Right atrium auricular region (tissue), 2 donors: ENCODE results near the gene CLASP1. TPM values are rescaled to one million over a fixed set of nuclear protein-coding genes. Genes with fewer than 3 reads are reported as not detected.
"Not testable (repeated sequence)": the region's sequence is repeated elsewhere in the genome, so short reads cannot be mapped to it uniquely, and the experiment has no call there.

Source experiments
- DNase-seq: peaks from one replicate; pipeline ENCODE4 v3.0.0-alpha.2; 2019; ENCODE audit warnings: low spot score
- H3K27ac ChIP-seq, 2 donors: fragments of 200-600 bp; sonication (generic); 1 replicate in 1 of 2; 2 replicates in 1 of 2; pipeline ENCODE4 v1.5.1; 2016 to 2019
- H3K27me3 ChIP-seq, 2 donors: fragments of 200-600 bp; sonication (generic); one replicate each; pipeline versions ENCODE4 v1.5.1 to v1.6.0; 2017 to 2019
- H3K36me3 ChIP-seq: fragments of 200-600 bp; sonication (generic); one replicate; pipeline ENCODE4 v1.5.1; 2016
- H3K4me1 ChIP-seq, 2 donors: fragments of 200-600 bp; sonication (generic); one replicate each; pipeline versions ENCODE4 v1.5.1 to v1.6.0; 2017 to 2019
- H3K4me3 ChIP-seq, 2 donors: fragments of 200-600 bp; sonication (generic); 1 replicate in 1 of 2; 2 replicates in 1 of 2; pipeline ENCODE4 v1.5.1; 2017 to 2019; ENCODE audit warnings: mild to moderate bottlenecking in 1 of 2, moderate library complexity in 1 of 2
- H3K9me3 ChIP-seq, 2 donors: fragments of 200-600 bp; sonication (generic); one replicate each; pipeline ENCODE4 v1.5.1; 2019
- CTCF ChIP-seq, 2 donors: fragments of 200-600 bp; sonication (generic); IDR thresholded peaks; one replicate each; pipeline ENCODE4 v1.5.1; 2019; ENCODE audit warnings: antibody characterized with exemption in 2 of 2
- total RNA-seq, 2 donors: library from RNA; depleted of rRNA; stranded (reverse); fragments of >200 nt; gene quantifications; one replicate each; pipeline ENCODE4 v1.1.0, GENCODE V29; 2016

The CLASP1 gene
- total RNA-seq, 2 donors from 2014 or later: 42.4 to 47.8 TPM

- Histone ChIP-seq H3K4me1 (peaks cover 0 to 4% of the 10 kb centered on the region in 2 donors), H3K36me3 (no peaks in the 10 kb centered on the region), H3K4me3 (no peak overlapping the region), H3K9me3 (peaks cover 0 to 10% of the 10 kb centered on the region in 2 donors), H3K27me3 (no peaks in the 10 kb centered on the region), H3K27ac (no peak overlapping the region)
- no peak for DNase-seq
- no peak for TF ChIP-seq CTCF (IDR thresholded peaks at IDR 0.05)
Observed at GRCh38 chr2:121309323-121309722, 339.9 kb downstream of the CLASP1 start.

- no peak for DNase-seq
- H3K36me3 ChIP-seq: no peaks in the 10 kb centered on the region
- TF ChIP-seq CTCF (IDR thresholded peaks at IDR 0.05): no peak
- H3K9me3 ChIP-seq: peaks cover 0 to 10% of the 10 kb centered on the region in 2 donors
- H3K4me3 ChIP-seq: no peak overlapping the region
- H3K27ac ChIP-seq: no peak overlapping the region
- no peaks in the 10 kb centered on the region for H3K27me3 ChIP-seq
- peaks cover 0 to 4% of the 10 kb centered on the region in 2 donors for H3K4me1 ChIP-seq
Observed at GRCh38 chr2:121307048-121307447, 342.2 kb downstream of the CLASP1 start.

DNA sequence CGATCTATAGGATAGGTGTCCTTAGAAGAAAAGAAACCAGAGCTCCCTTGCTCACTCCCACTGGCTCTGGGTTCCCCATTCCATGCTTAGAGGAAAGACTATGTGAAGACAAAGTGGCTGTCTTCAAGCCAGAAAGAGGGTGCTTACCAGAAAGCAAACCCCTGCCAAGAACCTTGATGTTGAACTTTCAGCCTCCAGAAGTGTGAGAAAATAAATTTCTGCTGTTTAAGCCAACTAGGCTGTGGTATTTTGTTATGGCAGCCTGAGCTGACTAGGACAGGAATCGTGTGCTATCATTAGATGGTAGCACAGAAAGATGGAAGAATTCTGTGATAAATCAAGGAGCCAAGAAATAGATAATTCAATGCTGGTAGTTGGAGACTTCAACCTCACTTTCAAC is 344.3 kb downstream of the CLASP1 start:
- H3K27ac ChIP-seq: no peak overlapping the region
- no peaks in the 10 kb centered on the region for H3K36me3 ChIP-seq
- DNase-seq: no peak
- H3K4me1 ChIP-seq: peaks cover 0 to 4% of the 10 kb centered on the region in 2 donors
- H3K27me3 ChIP-seq: no peaks in the 10 kb centered on the region
- no peak overlapping the region for H3K4me3 ChIP-seq
- TF ChIP-seq CTCF (IDR thresholded peaks at IDR 0.05): no peak
- H3K9me3 ChIP-seq: peaks cover 0 to 10% of the 10 kb centered on the region in 2 donors

DNA sequence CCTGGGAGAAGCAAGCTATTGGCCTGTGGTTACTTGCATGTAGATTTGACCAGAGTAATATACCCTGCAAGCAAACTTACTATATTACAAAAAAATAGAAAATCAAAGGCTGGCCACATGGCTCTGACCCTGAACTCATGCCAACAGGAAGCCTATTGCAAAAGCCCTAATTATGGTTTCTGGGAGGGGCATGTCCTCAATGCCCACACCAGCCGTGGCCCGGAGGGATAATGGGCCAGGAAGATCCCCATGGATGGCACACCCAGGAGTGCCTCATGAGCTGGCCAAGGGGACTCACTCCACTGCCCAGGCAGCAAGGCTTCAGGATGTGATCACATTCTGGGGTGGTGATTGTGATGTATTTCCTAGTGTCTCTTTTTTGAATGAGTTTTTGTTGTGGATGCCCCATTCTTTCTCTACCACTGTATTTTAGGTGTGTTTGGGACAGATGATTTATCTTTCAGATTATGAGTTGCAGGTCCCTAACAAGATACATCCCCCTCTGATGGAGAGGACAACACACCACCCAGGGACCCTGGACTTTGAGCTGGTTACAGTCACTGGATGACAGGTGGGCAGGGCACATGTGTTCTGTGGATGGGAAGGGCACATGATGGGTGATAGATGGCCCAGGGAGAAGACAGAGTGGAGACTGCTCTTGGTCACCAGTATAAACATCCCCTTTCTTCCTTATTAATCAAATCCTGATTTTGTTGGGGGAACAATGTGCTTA is 345.6 kb downstream of the CLASP1 start:
- no peak for DNase-seq
- Histone ChIP-seq H3K4me3 (no peak overlapping the region), H3K9me3 (peaks cover 0 to 7% of the 10 kb centered on the region in 2 donors), H3K36me3 (no peaks in the 10 kb centered on the region), H3K27ac (no peak overlapping the region), H3K4me1 (no peaks in the 10 kb centered on the region), H3K27me3 (no peaks in the 10 kb centered on the region)
- TF ChIP-seq CTCF (IDR thresholded peaks at IDR 0.05): no peak

GRCh38 chr2:121301190-121301589 is 348.1 kb downstream of the CLASP1 start:
- not testable (repeated sequence) for H3K4me1 ChIP-seq, DNase-seq, H3K36me3 ChIP-seq

GRCh38 chr2:121298476-121298875 is 350.8 kb downstream of the CLASP1 start:
- H3K9me3 ChIP-seq: no peaks in the 10 kb centered on the region
- DNase-seq: no peak
- no peak overlapping the region for H3K4me3 ChIP-seq
- H3K4me1 ChIP-seq: no peaks in the 10 kb centered on the region
- no peaks in the 10 kb centered on the region for H3K36me3 ChIP-seq
- H3K27me3 ChIP-seq: no peaks in the 10 kb centered on the region
- no peak overlapping the region for H3K27ac ChIP-seq
- TF ChIP-seq CTCF (IDR thresholded peaks at IDR 0.05): no peak

More at GRCh38 chr2:121301190-121301589, 348.1 kb downstream of the CLASP1 start:
- not testable (repeated sequence) for H3K4me3 ChIP-seq, H3K9me3 ChIP-seq, H3K27ac ChIP-seq, H3K27me3 ChIP-seq

DNA sequence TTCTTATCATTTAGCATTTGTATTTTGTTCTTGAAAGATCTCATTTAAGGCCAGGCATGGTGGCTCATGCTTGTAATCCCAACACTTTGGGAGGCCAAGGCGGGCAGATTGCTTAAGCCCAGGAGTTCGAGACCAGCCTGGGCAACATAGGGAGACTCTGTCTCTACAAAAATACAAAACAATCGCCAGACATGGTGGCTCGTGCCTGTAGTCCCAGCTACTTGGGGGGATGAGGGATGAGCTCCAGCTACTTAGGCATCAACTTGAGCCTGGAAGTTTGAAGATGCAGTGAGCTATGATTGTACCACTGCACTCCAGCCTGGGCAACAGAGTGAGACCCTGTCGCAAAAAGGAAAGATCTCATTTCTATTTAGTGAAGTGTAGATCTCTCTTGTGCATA is 351.4 kb downstream of the CLASP1 start:
- not testable (repeated sequence) for H3K27me3 ChIP-seq, H3K27ac ChIP-seq, H3K4me3 ChIP-seq, H3K4me1 ChIP-seq, H3K9me3 ChIP-seq, H3K36me3 ChIP-seq, DNase-seq
